Small intestine (tissue), 7 donors: ENCODE data around the gene FIBIN. TPM values are rescaled to one million over a fixed set of nuclear protein-coding genes. Genes with fewer than 3 reads are reported as not detected.

Experiments
- DNase-seq, 2 donors: peaks; one replicate each; pipeline versions ENCODE4 v3.0.0 to v3.0.0-alpha.2; 2013
- FAIRE-seq: peaks from 2 replicates; lab custom pipeline; 2012; peaks lifted over from hg19 to GRCh38; lab: Jason Lieb, UNC
- H3K27ac ChIP-seq, 3 donors: one replicate each; pipeline ENCODE4 v1.5.1; 2013; ENCODE audit warnings: low read length in 2 of 3, mild to moderate bottlenecking in 2 of 3, control low read depth in 1 of 3, inconsistent platforms in 1 of 3, low read depth in 1 of 3, moderate library complexity in 1 of 3
- H3K27me3 ChIP-seq, 3 donors: one replicate each; pipeline ENCODE4 v1.6.1; 2013; ENCODE audit warnings: low read length in 3 of 3, inconsistent platforms in 1 of 3; ENCODE audit not compliant: control insufficient read depth in 3 of 3, insufficient read depth in 3 of 3
- H3K36me3 ChIP-seq, 3 donors: one replicate each; pipeline ENCODE4 v1.6.1; 2013; ENCODE audit warnings: low read length in 3 of 3, inconsistent platforms in 1 of 3, low read depth in 1 of 3, mild to moderate bottlenecking in 1 of 3, moderate library complexity in 1 of 3; ENCODE audit not compliant: control insufficient read depth in 3 of 3, insufficient read depth in 2 of 3
- H3K4me1 ChIP-seq, 3 donors: one replicate each; pipeline ENCODE4 v1.6.1; 2013; ENCODE audit warnings: low read length in 2 of 3, inconsistent platforms in 1 of 3, low read depth in 1 of 3, mild to moderate bottlenecking in 1 of 3, moderate library complexity in 1 of 3; ENCODE audit not compliant: control insufficient read depth in 3 of 3, insufficient read depth in 2 of 3
- H3K4me3 ChIP-seq, 3 donors: one replicate each; pipeline ENCODE4 v1.5.1; 2013; ENCODE audit warnings: low read length in 3 of 3, control low read depth in 1 of 3, inconsistent platforms in 1 of 3, low read depth in 1 of 3, mild to moderate bottlenecking in 1 of 3, moderate library complexity in 1 of 3
- H3K9me3 ChIP-seq, 2 donors: one replicate each; pipeline ENCODE4 v1.6.1; 2013; ENCODE audit warnings: low read depth in 1 of 2, low read length in 1 of 2; ENCODE audit not compliant: control insufficient read depth in 2 of 2, insufficient read depth in 1 of 2
- WGBS, 3 donors: extraction: QIAGEN DNeasy Blood & Tissue Kit; methylation state at CpG; one replicate each; pipeline ENCODE4 v1.1.7; 2013; 5-methylcytosine and 5-hydroxymethylcytosine counted together
- polyA plus RNA-seq, 4 donors: library from polyadenylated mRNA; stranded (reverse) in 3 of 4; unstranded in 1 of 4; fragments of 200-250 nt in 3 of 4; fragments of 120-200 nt in 1 of 4; gene quantifications; one replicate each; pipeline versions ENCODE4 v1.2.1 to v1.2.3, GENCODE V29; 2013
- donor health status: healthy with polysubstance abuse.
- donor health status: control.
- donor health status: control.
- donor health status: Bipolar disorder and iron deficiency.
- donor health status: healthy.

Gene FIBIN
- polyA plus RNA-seq, 4 donors: 6.1 to 15.5 TPM; not detected in 2

DNA sequence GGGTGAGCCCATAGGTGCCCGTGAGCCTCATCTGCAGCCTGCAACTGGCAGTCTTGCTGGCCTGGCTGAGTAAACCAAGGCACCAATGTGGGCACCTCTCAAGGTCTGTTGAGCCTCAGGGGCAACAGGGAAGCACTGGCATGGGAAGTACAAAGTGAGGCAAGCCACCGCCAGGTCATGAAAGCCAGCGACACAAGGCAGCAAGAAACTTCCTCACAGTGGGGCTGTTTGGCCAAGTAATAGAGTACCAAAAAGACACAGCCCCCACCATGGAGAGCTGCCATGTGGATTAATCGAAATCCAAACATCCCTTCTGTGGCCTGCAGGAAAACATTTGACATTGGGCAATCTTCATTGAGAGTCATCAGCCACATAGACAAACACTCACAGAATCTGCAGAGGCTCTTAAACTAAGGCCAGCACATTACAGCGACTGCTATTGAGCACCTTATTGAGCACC, 43.6 kb upstream of the FIBIN start:
- DNase-seq (no peak), FAIRE-seq (no peak)
- no peaks in the 10 kb centered on the region for H3K27me3 ChIP-seq
- H3K9me3 ChIP-seq: no peaks in the 10 kb centered on the region
- no peak overlapping the region for H3K27ac ChIP-seq
- H3K4me1 ChIP-seq: no peaks in the 10 kb centered on the region
- WGBS, 3 donors: 77 to 86% (median 82%) methylated on average over 5 of the region's 5 CpGs
- H3K36me3 ChIP-seq: no peaks in the 10 kb centered on the region
- no peak overlapping the region for H3K4me3 ChIP-seq

GRCh38 chr11:26951809-26952515, 42.0 kb upstream of the FIBIN start:
- DNase-seq: no peak
- 67 to 83% (median 77%) methylated on average over 6 of the region's 6 CpGs for WGBS, 3 donors
- Histone ChIP-seq H3K27me3 (no peaks in the 10 kb centered on the region), H3K27ac (no peak overlapping the region), H3K4me3 (no peak overlapping the region), H3K36me3 (no peaks in the 10 kb centered on the region), H3K9me3 (no peaks in the 10 kb centered on the region), H3K4me1 (no peaks in the 10 kb centered on the region)
- FAIRE-seq: no peak

DNA sequence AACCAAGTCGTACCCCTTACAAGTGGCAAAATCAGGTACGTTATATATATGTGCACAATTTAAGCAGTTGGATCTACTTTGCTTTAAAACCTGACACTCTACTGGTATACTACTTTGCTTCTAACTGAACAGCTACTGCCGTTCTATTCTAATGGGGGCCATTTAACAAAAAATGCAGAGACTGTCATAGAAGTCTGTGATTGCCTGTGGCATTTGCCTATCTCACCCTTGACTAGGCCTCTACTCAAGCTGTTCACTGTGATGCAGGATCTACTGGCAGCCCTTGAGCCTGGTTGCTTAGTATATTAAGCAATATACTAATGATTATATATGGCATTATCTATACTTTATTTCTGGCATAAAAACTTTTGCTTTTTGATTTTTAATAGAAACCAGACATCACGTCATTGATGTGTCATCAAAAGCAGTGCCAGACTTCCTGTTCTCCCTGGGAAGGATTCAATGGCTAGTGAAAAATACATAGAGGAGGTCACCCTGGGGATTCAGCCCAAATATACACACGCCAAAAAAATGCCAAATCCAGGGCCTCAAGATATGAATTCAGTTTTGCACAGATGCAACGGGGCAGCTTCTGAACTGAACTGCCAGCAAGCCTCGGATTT, 40.0 kb upstream of the FIBIN start:
- no peak overlapping the region for H3K4me3 ChIP-seq
- no peak for FAIRE-seq
- no peaks in the 10 kb centered on the region for H3K4me1 ChIP-seq
- no peaks in the 10 kb centered on the region for H3K27me3 ChIP-seq
- H3K27ac ChIP-seq: no peak overlapping the region
- DNase-seq: no peak
- H3K9me3 ChIP-seq: no peaks in the 10 kb centered on the region
- no peaks in the 10 kb centered on the region for H3K36me3 ChIP-seq
- WGBS, 3 donors: 71 to 80% (median 75%) methylated on average over 7 of the region's 7 CpGs

- H3K4me3 ChIP-seq: no peak overlapping the region
- H3K9me3 ChIP-seq: no peaks in the 10 kb centered on the region
- DNase-seq (no peak), FAIRE-seq (no peak)
- WGBS, 3 donors: 74 to 78% (median 78%) methylated on average over 2 of the region's 2 CpGs
- H3K4me1 ChIP-seq: no peaks in the 10 kb centered on the region
- H3K27me3 ChIP-seq: no peaks in the 10 kb centered on the region
- no peaks in the 10 kb centered on the region for H3K36me3 ChIP-seq
- H3K27ac ChIP-seq: no peak overlapping the region
Observed at GRCh38 chr11:26958005-26958701, 35.8 kb upstream of the FIBIN start.

GRCh38 chr11:26958702-26959049, 35.2 kb upstream of the FIBIN start:
- WGBS, 3 donors: 36 to 69% (median 56%) methylated on average over 1 of the region's 1 CpG
- Histone ChIP-seq H3K4me1 (no peaks in the 10 kb centered on the region), H3K27ac (no peak overlapping the region), H3K4me3 (no peak overlapping the region), H3K27me3 (no peaks in the 10 kb centered on the region), H3K9me3 (no peaks in the 10 kb centered on the region), H3K36me3 (no peaks in the 10 kb centered on the region)
- FAIRE-seq (no peak), DNase-seq (no peak)

GRCh38 chr11:26960281-26960680, 33.6 kb upstream of the FIBIN start:
- FAIRE-seq: no peak
- WGBS, 3 donors: 81 to 84% (median 81%) methylated on average over 2 of the region's 2 CpGs

GRCh38 chr11:26963764-26964163, 30.1 kb upstream of the FIBIN start:
- Histone ChIP-seq H3K4me3 (no peak overlapping the region), H3K4me1 (no peaks in the 10 kb centered on the region), H3K27me3 (no peaks in the 10 kb centered on the region), H3K27ac (no peak overlapping the region), H3K36me3 (no peaks in the 10 kb centered on the region), H3K9me3 (no peaks in the 10 kb centered on the region)
- 69 to 83% (median 77%) methylated on average over 1 of the region's 1 CpG for WGBS, 3 donors
- no peak for FAIRE-seq
- DNase-seq: no peak

More at GRCh38 chr11:26960281-26960680, 33.6 kb upstream of the FIBIN start:
- H3K27me3 ChIP-seq: no peaks in the 10 kb centered on the region
- DNase-seq: no peak
- no peaks in the 10 kb centered on the region for H3K36me3 ChIP-seq
- no peaks in the 10 kb centered on the region for H3K4me1 ChIP-seq
- H3K9me3 ChIP-seq: no peaks in the 10 kb centered on the region
- H3K27ac ChIP-seq: no peak overlapping the region
- no peak overlapping the region for H3K4me3 ChIP-seq

DNA sequence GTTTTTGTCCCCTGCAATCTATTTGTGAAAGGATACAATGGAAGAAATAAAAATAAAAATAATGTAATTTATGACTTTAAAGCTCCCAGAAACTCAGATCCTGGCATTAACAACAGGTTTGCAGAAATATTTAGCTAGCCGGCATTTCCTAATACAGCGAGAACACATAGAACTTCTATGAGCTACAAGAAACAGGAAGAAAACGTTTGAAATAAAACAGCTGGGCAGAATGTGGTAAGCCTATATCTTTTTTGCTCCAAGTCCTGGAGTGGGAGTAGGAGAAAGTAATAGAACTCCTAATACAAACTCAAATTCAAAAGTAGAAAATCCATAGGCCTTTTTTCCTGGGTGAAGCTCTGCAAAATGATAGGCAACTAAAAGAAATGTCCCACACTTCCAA, 29.6 kb upstream of the FIBIN start:
- Histone ChIP-seq H3K9me3 (no peaks in the 10 kb centered on the region), H3K4me3 (no peak overlapping the region), H3K27ac (no peak overlapping the region), H3K27me3 (no peaks in the 10 kb centered on the region), H3K4me1 (no peaks in the 10 kb centered on the region), H3K36me3 (no peaks in the 10 kb centered on the region)
- WGBS, 3 donors: 65 to 81% (median 73%) methylated on average over 3 of the region's 3 CpGs
- no peak for DNase-seq
- FAIRE-seq: no peak
